ENCODE measurements around the gene HOMER2.
"Not testable (repeated sequence)": the region's sequence is repeated elsewhere in the genome, so short reads cannot be mapped to it uniquely, and the experiment has no call there.

HOMER2 gene

DNA sequence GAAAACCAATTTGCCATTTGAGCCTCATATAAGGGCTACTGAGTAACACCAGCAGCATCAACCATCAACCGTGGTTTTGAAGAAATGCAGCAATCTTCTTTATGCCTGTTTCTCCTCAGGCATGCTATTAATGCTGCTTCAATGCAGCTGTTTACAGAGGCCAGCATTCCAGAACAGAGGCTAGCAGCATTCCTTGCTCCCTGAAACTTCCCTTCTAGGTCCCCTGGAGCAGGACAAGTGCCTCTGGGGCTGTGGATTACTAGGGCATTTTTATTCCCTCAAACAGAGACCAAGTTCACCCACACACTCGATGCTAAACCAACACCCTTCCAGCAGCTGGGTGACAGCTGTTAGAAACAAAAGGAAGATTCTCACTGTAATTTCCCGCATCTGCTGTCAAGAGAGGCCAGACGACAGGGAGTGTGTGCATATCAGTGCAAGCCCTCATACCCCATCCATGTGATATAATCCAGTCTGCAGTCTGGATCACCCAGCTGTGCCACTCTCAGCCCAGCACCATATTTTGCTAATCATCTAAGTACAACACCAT lies 57.5 kb downstream of the HOMER2 start:
- no peak for DNase-seq

GRCh38 chr15:82893473-82893872 lies 59.0 kb downstream of the HOMER2 start:
- not testable (repeated sequence) for DNase-seq

GRCh38 chr15:82892573-82892972 lies 59.9 kb downstream of the HOMER2 start:
- no peak for DNase-seq

DNA sequence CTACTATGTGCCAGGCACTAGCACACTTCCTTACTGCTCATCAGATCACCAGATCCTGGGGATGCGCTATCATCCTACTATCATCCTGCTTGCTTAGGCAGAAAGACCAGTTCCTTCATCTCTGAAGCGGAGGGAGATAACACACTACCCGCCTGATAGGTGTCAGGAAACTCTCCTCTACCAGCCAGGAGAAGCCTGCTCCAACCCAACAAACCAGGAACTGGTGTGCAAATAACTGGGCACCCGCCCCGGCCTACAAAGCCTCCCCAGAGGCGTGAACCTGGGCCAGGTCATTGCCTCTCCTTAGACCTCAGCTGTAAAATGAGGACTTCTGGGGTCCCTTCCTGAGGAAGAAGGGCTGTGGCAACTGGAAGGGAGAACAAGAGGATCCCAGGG lies 61.5 kb downstream of the HOMER2 start:
- no peak for DNase-seq

DNA sequence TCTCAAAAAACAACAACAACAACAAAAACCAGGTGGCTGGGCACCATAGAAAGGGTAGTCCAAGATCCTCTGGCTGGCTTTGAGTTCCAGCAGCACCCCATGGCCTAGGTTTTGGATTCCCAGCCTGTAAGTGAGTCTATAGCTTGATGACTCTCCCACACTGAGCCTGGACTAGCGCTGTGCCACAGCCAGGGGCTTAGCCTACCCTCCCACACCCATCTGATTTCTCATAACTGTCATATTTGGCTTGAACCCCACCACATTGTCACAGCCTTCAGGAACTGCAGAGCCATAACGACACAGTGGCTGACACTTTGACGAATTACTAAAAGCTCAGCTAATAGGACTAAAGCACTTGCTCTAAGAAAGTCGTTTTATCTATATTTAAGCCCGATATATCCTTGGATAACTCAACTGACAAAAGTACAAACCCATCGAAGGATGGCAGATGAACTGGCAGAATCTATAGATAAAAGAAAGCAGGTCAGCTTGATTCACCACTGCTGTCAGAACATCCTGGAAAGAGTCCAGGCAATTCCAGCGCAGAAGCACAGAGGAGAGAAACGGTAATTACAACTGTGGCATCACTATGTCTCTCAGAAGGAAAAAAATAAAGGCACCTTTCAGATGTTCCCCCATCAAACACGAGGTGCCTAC lies 62.1 kb downstream of the HOMER2 start:
- DNase-seq, result no peak

- no peak for DNase-seq
Measured at GRCh38 chr15:82882273-82882928, 70.1 kb downstream of the HOMER2 start.

DNA sequence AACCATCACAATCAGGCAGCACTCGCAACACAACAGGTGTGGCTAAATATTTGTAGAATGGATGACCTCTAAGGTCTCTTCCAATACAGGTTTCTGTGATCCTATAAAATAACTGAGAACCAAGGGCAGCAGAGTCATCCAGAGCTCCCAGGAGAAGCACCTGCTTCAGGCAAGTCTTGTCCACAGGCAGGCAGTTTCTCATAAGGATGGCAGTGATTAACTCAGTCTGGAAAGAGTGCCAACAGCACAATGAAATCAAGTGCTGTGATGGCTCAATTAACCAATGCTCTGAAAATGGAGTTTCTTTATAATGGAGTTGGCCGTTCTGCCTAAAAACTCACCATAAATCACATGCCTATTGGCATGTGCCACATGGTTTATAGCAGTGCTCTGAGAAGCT lies 70.8 kb downstream of the HOMER2 start:
- no peak for DNase-seq

GRCh38 chr15:82880704-82881103 lies 71.8 kb downstream of the HOMER2 start:
- no peak for DNase-seq

- no peak for DNase-seq
Measured at GRCh38 chr15:82878325-82878724, 74.2 kb downstream of the HOMER2 start.

- no peak for DNase-seq
Measured at GRCh38 chr15:82877825-82878224, 74.7 kb downstream of the HOMER2 start.

DNA sequence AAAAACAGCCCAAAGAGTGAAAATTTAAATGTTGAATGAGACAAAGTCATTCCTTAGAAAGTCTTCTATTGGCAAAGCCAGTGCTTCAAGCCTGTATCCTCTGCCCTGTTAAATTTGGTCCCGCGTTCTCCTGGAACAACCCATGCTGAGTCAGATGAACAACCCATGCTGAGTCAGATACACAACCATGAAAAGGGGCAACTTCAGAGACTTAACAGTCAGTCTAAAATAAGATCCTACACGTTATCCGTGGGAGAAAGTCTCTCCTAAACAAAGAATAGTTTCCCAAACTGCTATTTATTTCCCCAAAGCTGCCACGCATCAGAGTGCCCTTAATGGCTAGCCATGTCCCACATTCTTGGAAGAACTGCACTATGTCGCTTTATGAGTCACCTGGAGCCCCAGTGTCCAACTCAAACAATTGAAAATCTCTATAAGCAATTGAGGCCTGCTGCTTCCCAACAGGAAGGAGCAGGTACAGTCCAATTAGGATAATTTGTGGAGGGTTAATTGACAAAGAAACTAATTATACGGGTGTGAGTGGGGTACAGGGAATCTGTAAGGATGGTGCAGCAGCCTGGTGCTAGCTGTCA lies 77.0 kb downstream of the HOMER2 start:
- DNase-seq, result no peak

- no peak for DNase-seq
Measured at GRCh38 chr15:82874961-82875360, 77.6 kb downstream of the HOMER2 start.

GRCh38 chr15:82874267-82874666 lies 78.3 kb downstream of the HOMER2 start:
- no peak for DNase-seq

- no peak for DNase-seq
Measured at GRCh38 chr15:82873000-82873680, 79.4 kb downstream of the HOMER2 start.

- DNase-seq, result no peak
Measured at GRCh38 chr15:82871832-82872484, 80.6 kb downstream of the HOMER2 start.

GRCh38 chr15:82871358-82871757 lies 81.2 kb downstream of the HOMER2 start:
- DNase-seq, result no peak

DNA sequence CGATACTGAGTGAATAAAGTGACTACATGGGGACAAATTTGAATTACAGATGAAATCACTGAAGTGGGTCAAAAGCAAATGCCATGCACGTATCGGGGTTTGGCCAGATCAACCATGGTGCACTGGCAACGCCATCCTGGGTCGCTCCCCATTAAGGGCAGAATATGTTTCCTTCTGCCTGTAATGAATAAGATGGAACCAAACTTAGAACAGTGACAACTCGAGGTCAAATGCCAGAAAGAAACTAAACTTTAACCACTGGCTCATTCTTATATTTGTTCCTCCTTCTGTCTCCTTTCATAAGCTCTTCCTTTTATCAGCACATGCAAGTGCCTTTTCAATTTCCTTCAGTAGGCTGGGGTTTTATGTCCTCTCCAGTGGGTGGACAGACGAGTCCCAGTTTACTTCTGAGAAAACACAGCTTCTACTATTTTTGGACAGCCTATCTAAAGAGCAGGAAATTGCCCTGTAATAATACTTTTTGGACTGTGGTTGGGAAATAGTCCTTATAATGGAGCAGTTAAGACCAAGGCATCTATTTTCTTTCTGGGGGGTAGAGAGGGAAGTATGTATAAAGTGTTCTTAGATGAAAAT lies 81.7 kb downstream of the HOMER2 start:
- DNase-seq, result no peak

DNA sequence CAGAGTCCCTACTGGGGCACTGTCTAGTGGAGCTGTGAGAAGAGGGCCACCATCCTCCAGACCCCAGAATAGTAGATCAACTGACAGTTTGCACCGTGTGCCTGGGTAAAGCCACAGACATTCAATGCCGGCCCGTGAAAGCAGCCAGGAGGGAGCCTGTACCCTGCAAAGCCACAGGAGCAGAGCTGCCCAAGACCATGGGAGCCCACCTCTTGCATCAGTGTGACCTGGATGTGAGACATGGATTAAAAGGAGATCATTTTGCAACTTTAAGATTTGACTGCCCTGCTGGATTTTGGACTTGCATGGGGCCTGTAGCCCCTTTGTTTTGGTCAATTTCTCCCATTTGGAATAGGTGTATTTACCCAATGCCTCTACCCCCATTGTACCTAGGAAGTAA lies 86.5 kb downstream of the HOMER2 start:
- DNase-seq, result not testable (repeated sequence)

DNA sequence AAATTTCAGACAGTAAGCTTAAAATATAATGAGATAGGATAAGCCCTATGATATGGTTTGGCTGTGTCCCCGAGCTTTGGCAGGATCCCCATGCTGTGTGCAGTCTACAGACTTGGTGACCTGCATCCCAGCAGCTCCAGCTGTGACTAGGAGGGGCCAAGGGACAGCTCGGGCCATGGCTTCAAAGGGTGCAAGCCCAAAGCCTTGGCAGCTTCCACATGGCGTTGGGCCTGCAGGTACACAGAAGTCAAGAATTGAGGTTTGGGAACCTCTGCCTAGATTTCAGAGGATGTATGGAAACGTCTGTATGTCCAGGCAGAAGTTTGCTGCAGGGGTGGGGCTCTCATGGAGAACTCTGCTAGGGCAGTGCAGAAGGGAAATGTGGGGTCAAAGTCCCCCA lies 86.9 kb downstream of the HOMER2 start:
- DNase-seq, result not testable (repeated sequence)

GRCh38 chr15:82864967-82865366 lies 87.6 kb downstream of the HOMER2 start:
- no peak for DNase-seq

DNA sequence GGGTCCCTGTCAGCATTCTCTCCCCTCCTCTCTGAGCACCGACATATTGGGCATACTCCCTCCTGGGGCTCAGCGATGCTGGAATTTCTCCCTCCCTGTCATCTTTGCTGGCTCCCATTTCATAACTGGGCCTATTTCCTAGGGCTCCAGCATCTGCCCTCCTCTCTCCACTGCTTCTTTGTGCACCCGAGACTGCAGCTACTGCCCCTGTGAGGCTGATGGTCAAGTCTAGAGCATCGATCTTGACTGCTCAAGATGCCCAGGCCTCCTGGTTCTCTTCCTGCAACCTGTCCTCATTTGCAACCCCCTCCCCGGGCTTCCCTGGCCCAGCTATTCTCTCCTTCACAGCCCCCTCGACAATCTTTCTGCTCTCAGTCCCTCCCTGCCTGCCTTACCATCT lies 89.6 kb downstream of the HOMER2 start:
- DNase-seq, result no peak

DNA sequence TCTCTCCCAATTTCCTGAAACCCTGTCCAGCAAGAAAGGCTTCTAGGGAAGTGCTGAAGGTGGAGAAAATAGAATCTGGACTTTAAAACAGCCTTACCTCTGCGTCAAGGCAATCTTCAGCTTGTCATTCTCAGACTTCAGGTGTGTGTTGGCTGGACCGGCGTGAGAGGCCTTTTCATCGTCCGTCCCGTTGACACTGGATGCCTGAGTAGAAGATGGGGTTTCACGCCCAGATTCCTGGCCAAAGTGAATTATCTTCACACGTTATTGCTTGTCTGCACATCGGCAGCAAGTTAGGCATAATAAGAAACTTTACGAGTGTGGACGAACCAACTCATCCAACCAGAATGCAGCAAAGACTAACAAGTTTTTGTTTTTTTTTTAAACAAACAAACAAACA lies 93.6 kb downstream of the HOMER2 start:
- no peak for DNase-seq

All from right kidney (tissue), 1 donor.